Testis (tissue), 3 donors: ENCODE data around the gene KCNK7. TPM values are rescaled to one million over a fixed set of nuclear protein-coding genes. Genes with fewer than 3 reads are reported as not detected.

Source experiments
- DNase-seq: peaks from one replicate; pipeline ENCODE4 v3.0.0-alpha.2; 2019
- H3K27ac ChIP-seq, 2 donors: fragments of 200-600 bp; sonication (generic); one replicate each; pipeline ENCODE4 v1.5.1; 2019
- H3K27me3 ChIP-seq: fragments of 200-600 bp; sonication (generic); one replicate; pipeline ENCODE4 v1.5.1; 2019
- H3K36me3 ChIP-seq: fragments of 200-600 bp; sonication (generic); one replicate; pipeline ENCODE4 v1.5.1; 2017; ENCODE audit warnings: low read depth; ENCODE audit errors: missing control alignments
- H3K4me1 ChIP-seq: fragments of 200-600 bp; sonication (generic); one replicate; pipeline ENCODE4 v1.5.1; 2019
- H3K4me3 ChIP-seq, 2 donors: fragments of 200-600 bp; sonication (generic); one replicate each; pipeline ENCODE4 v1.5.1; 2017 to 2019
- H3K9me3 ChIP-seq: fragments of 200-600 bp; sonication (generic); one replicate; pipeline ENCODE4 v1.5.1; 2017
- POLR2A ChIP-seq: fragments of 450-650 bp; IDR thresholded peaks from one replicate; pipeline ENCODE4 v1.6.1; 2017; ENCODE audit warnings: antibody characterized with exemption, mild to moderate bottlenecking, moderate library complexity
- WGBS, 2 donors: methylation state at CpG; one replicate each; pipeline ENCODE4 v1.1.5; 2018; 5-methylcytosine and 5-hydroxymethylcytosine counted together
- intact Hi-C: fragments of 100-400 bp; cut with DNase I; formaldehyde crosslinking; loops from one replicate; pipeline ENCODE4 v1.15.1; 2023; ENCODE audit warnings: low total_unique reads
- polyA plus RNA-seq: library from polyadenylated mRNA; stranded (reverse); fragments of 350-450 nt; fragmentation: Illumina TruSeq; extraction: RNeasy Lipid Tissue Mini Kit (QIAGEN cat#74804); gene quantifications from one replicate; pipeline ENCODE4 v1.2.3, GENCODE V29; 2014; ENCODE audit warnings: low read depth, low replicate concordance; ENCODE audit not compliant: insufficient read depth
- total RNA-seq, 2 donors: library from RNA; depleted of rRNA; stranded (reverse); fragments of >200 nt; gene quantifications; one replicate each; pipeline ENCODE4 v1.2.3, GENCODE V29; 2016
- TF ChIP-seq, protein P1 (sequence below), 3 experiments: fragments of 450-650 bp in 2 of 3; fragments of 200-600 bp in 1 of 3; sonication (generic) in 1 of 3; IDR thresholded peaks; one replicate each; pipeline ENCODE4 v1.5.1; 2016 to 2019; ENCODE audit warnings: antibody characterized with exemption in 3 of 3, mild to moderate bottlenecking in 2 of 3, moderate library complexity in 1 of 3

Gene KCNK7
- total and polyA plus RNA-seq, 3 donors from 2014 or later: 0.26 to 2.5 (median 0.99) TPM

DNA sequence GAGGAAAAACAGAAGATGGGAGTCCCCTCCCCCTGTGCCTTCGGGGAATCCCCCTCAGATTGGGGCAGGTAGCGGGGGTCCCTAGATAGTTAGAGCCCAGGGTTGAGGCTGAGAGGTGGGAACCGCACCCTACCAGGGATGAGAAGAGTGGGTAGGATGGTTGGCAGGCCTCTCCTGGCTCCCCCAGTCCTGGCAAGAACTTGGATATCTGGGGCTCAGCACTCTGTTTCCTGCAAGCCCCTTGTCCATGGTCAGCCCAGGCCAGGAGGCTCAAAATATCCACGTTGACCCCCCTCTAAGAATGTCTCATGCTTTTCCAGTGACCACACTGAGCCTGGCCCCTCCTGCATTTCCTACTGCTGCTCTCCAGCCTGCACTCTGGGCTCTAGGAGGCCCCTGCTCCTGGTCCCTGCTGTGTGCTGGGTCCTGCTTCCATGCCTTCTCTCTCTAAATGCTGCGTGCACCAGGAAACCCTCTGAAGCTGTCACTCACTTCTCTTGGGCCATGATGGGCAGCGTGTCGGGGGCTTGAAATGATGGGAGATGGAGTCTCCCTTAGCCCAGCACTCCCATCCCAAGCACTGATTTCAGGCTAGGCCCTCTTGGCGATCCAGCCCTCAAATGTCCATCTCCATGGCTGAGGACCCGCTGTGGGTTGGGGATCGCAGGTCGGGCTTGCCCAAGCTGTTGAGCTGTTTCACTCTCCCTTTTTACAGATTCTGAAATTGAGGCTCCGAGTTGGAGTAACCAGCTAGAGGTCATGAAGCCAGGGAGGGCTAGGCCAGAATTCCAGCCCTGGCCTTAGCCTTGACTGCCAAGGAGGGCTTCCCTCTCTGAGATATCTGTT is 16.4 kb upstream of the KCNK7 start:
- WGBS, 2 donors: 52 to 61% methylated on average over 12 of the region's 12 CpGs
- intact Hi-C loops: no loop called here
- H3K27ac ChIP-seq: peak overlapping the region; percentile 39 to 77
- no peaks in the 10 kb centered on the region for H3K9me3 ChIP-seq
- no peak for TF ChIP-seq POLR2A
- TF ChIP-seq, protein P1, sequence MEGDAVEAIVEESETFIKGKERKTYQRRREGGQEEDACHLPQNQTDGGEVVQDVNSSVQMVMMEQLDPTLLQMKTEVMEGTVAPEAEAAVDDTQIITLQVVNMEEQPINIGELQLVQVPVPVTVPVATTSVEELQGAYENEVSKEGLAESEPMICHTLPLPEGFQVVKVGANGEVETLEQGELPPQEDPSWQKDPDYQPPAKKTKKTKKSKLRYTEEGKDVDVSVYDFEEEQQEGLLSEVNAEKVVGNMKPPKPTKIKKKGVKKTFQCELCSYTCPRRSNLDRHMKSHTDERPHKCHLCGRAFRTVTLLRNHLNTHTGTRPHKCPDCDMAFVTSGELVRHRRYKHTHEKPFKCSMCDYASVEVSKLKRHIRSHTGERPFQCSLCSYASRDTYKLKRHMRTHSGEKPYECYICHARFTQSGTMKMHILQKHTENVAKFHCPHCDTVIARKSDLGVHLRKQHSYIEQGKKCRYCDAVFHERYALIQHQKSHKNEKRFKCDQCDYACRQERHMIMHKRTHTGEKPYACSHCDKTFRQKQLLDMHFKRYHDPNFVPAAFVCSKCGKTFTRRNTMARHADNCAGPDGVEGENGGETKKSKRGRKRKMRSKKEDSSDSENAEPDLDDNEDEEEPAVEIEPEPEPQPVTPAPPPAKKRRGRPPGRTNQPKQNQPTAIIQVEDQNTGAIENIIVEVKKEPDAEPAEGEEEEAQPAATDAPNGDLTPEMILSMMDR (IDR thresholded peaks at IDR 0.05): no peak
- DNase-seq: no peak
- no peaks in the 10 kb centered on the region for H3K27me3 ChIP-seq
- H3K4me3 ChIP-seq: no peak overlapping the region
- peaks cover 55% of the 10 kb centered on the region for H3K4me1 ChIP-seq
- H3K36me3 ChIP-seq: no peaks in the 10 kb centered on the region

DNA sequence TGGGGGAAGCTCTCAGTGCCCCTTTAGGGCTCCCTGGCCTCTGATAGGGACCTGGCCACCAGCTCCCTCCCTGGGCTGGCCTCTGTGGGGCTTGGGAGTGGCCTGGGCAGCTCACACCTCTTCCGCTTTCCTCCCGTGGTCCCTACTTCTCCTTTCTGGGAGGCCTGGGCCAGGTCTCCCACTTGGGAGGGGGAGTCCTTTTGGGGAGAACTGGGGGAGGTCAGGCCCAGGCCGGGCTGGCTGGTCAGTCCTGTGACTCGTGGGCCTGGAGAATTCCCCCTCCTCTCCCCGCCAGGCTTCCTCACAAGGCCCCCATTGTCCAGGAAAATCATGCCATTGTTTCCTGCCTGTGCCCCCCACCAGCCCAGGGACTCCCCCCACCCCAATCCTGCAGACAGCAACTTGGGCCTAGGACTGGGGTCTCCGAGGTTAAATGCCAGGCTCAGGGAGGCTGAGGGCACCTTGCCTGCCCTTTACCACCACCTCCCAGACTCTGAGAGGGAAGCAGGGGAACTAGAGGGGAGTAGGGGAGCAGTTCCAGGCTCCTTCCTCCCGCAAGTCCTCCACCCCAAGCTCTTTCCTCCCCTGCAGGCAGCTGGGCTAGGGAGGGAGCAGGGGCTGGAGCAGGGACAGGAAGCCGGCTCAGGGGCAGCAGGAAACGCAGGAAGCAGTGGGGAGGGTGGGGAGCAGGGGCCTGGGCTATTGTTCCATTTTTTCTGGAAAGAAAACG is 15.6 kb upstream of the KCNK7 start:
- intact Hi-C loops: no loop called here
- TF ChIP-seq POLR2A: no peak
- TF ChIP-seq, protein P1 (IDR thresholded peaks at IDR 0.05): no peak
- Histone ChIP-seq H3K36me3 (no peaks in the 10 kb centered on the region), H3K27ac (peak overlapping the region; percentile 39 to 50), H3K9me3 (no peaks in the 10 kb centered on the region), H3K4me3 (no peak overlapping the region), H3K4me1 (peaks cover 53% of the 10 kb centered on the region), H3K27me3 (no peaks in the 10 kb centered on the region)
- WGBS, 2 donors: 33 to 48% methylated on average over 10 of the region's 10 CpGs
- no peak for DNase-seq

DNA sequence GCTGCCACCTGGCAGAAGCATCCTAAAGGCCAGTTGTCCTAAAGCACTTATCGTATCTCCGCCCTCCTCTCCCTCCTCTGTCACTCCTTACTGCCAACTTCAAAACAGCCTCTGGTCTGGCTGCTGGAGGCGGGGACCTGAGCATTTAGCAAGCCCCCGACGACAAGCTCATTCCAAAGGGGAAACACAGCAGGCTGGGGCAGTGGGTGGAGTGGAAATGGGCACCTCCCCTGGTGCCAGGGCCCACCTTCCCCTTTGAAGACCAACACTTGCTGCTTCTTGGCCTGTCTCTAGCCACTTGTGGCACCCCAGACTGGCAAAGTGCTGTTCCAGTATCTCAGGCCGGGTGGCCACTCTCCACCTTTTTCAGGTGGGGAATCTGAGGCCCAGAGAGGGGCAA is 14.8 kb upstream of the KCNK7 start:
- Histone ChIP-seq H3K4me1 (peaks cover 52% of the 10 kb centered on the region), H3K27me3 (no peaks in the 10 kb centered on the region), H3K36me3 (no peaks in the 10 kb centered on the region), H3K4me3 (no peak overlapping the region), H3K27ac (peak overlapping the region in 1 of 2 donors; percentile 22), H3K9me3 (no peaks in the 10 kb centered on the region)
- intact Hi-C loops: no loop called here
- no peak for TF ChIP-seq POLR2A
- TF ChIP-seq, protein P1 (IDR thresholded peaks at IDR 0.05): no peak
- DNase-seq: no peak
- WGBS, 2 donors: 42 to 67% methylated on average over 6 of the region's 6 CpGs

DNA sequence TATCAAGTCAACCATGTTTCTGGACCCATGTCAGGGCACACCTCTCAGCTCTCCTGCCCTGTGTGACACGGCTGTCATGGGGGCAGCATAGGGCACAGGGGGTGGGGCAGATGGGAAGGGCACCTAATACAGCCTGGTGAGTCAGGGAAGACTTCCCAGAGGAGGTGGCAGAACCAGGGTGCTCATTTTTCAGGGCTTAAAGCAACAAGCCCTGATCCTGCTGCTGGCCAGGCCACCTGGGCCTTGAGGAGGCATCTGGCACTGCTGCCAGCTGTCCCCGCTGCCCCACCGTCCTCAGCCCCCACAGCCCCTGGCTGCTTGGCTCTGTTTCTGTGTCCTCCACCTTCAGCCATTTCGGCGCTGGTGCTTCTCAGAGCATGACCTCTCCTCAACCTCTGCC is 14.1 kb upstream of the KCNK7 start:
- no peak for DNase-seq
- intact Hi-C loops: no loop called here
- Histone ChIP-seq H3K27ac (no peak overlapping the region), H3K4me1 (peaks cover 52% of the 10 kb centered on the region), H3K27me3 (no peaks in the 10 kb centered on the region), H3K4me3 (no peak overlapping the region), H3K36me3 (no peaks in the 10 kb centered on the region), H3K9me3 (no peaks in the 10 kb centered on the region)
- WGBS, 2 donors: 53 to 73% methylated on average over 4 to 5 of the region's 5 CpGs
- TF ChIP-seq, protein P1 (IDR thresholded peaks at IDR 0.05): no peak
- no peak for TF ChIP-seq POLR2A
